ENCODE data around the gene CELA2A. TPM values are rescaled to one million over a fixed set of nuclear protein-coding genes. Genes with fewer than 3 reads are reported as not detected.
"Not testable (repeated sequence)": the region's sequence is repeated elsewhere in the genome, so short reads cannot be mapped to it uniquely, and the experiment has no call there.

The CELA2A gene
- total RNA-seq, 3 donors from 2014 or later, result not detected

DNA sequence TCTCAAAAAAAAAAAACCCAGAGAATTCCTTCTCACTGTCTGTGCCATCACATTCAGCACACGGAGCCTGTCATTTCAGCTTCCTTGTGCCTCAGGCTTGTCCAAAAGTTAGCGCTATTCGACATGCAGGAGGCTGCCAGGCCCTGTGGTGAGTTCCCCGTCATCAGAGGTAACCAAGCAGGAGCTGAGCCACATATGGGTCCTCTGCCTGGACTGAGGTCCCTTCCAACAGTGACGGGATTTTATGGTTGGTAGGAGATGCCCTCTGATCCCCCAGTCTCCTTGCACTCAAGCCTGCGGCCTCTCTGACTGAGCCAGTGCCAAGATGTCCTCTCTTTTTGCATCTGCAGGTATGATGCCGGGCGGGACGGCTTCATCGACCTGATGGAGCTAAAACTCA lies 31.0 kb upstream of the CELA2A start:
- DNase-seq (ENCODE audit: low spot score in 2 of 2), result no peak
- Histone ChIP-seq H3K27ac (no peak overlapping the region), H3K4me1 (no peaks in the 10 kb centered on the region), H3K27me3 (no peaks in the 10 kb centered on the region), H3K4me3 (no peak overlapping the region), H3K36me3 (no peaks in the 10 kb centered on the region), H3K9me3 (no peaks in the 10 kb centered on the region)
- no peak for TF ChIP-seq POLR2A (IDR thresholded peaks at IDR 0.05)
- TF ChIP-seq CTCF (IDR thresholded peaks at IDR 0.05), result no peak
- no peak for TF ChIP-seq POLR2AphosphoS5 (IDR thresholded peaks at IDR 0.05)
- intact Hi-C loops (cut with DNase I; ENCODE audit: low total_unique reads), result loop anchor here (10.0 kb wide), 1 partner anchor 291 kb away; no protein-coding TSS in a partner anchor

DNA sequence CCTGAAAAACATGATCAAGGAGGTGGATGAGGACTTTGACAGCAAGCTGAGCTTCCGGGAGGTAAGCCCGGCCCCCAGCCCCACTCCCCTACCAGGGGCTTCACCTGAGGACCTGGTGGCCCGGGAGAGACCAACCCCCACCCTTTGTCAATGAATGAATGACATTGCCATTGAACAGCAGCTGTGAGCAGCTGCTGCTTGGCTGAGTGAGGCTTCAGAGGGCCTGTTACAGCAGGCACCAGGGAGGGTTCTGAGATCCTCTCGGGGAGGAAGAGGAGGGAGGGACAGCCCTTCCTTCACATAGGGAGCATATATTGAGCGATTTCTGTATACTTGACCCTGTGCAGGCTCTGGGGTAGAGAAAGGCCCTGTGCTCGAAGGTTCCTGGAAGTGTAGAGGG lies 30.6 kb upstream of the CELA2A start:
- intact Hi-C loops (cut with DNase I; ENCODE audit: low total_unique reads), result loop anchor here (10.0 kb wide), 1 partner anchor 291 kb away; no protein-coding TSS in a partner anchor
- Histone ChIP-seq H3K27me3 (no peaks in the 10 kb centered on the region), H3K4me3 (no peak overlapping the region), H3K4me1 (no peaks in the 10 kb centered on the region), H3K27ac (no peak overlapping the region), H3K36me3 (no peaks in the 10 kb centered on the region), H3K9me3 (no peaks in the 10 kb centered on the region)
- no peak for TF ChIP-seq POLR2AphosphoS5 (IDR thresholded peaks at IDR 0.05)
- TF ChIP-seq POLR2A (IDR thresholded peaks at IDR 0.05), result no peak
- TF ChIP-seq CTCF (IDR thresholded peaks at IDR 0.05), result no peak
- DNase-seq (ENCODE audit: low spot score in 2 of 2), result no peak

DNA sequence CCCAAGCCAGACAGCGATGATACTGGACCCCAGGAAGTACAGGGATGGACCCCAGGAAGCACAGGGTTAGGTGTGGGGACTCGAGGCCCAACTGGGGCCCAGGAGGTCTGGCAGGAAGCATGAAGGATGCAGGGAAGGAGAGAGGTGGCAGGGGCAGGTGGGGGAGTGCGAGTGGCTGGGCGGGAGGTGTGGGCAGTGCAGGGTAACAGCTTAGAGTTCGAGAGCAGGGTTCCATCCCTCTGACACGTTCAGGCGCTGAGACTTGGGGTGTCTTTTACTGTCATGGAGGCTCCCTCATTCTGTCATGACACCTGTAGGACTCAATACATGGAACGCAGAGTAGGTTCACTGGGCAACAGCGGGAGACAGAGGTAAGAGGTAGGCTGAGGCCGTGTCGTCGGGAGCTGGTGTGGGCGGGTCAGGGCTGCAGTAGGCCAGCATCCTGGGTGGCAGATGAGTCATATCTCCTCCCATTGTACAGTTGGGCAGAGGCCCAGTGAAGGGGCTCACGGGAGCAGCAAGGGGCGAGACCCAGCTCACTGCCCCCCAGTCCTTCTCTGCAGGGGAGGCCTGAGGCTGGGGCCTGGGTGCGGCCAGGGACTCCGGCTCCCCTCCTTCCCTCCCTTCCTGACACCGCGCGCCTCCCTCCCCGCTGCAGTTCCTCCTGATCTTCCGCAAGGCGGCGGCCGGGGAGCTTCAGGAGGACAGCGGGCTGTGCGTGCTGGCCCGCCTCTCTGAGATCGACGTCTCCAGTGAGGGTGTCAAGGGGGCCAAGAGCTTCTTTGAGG lies 29.8 kb upstream of the CELA2A start:
- Histone ChIP-seq H3K27ac (no peak overlapping the region), H3K27me3 (no peaks in the 10 kb centered on the region), H3K4me3 (no peak overlapping the region), H3K4me1 (no peaks in the 10 kb centered on the region), H3K36me3 (no peaks in the 10 kb centered on the region), H3K9me3 (no peaks in the 10 kb centered on the region)
- TF ChIP-seq POLR2A (IDR thresholded peaks at IDR 0.05) (no peak), CTCF (IDR thresholded peaks at IDR 0.05) (peak in 2 of 3 donors; percentile 24 to 29)
- DNase-seq (ENCODE audit: low spot score in 2 of 2), result no peak
- intact Hi-C loops (cut with DNase I; ENCODE audit: low total_unique reads), result loop anchor here (10.0 kb wide), 1 partner anchor 292 kb away; no protein-coding TSS in a partner anchor

- intact Hi-C loops (cut with DNase I; ENCODE audit: low total_unique reads), result loop anchor here (10.0 kb wide), 1 partner anchor 292 kb away; no protein-coding TSS in a partner anchor
- H3K9me3 ChIP-seq, result no peaks in the 10 kb centered on the region
- TF ChIP-seq POLR2AphosphoS5 (IDR thresholded peaks at IDR 0.05) (no peak), POLR2A (IDR thresholded peaks at IDR 0.05) (no peak), CTCF (IDR thresholded peaks at IDR 0.05) (no peak)
- no peaks in the 10 kb centered on the region for H3K36me3 ChIP-seq
- no peaks in the 10 kb centered on the region for H3K4me1 ChIP-seq
- H3K27me3 ChIP-seq, result no peaks in the 10 kb centered on the region
- no peak overlapping the region for H3K4me3 ChIP-seq
- no peak for DNase-seq (ENCODE audit: low spot score in 2 of 2)
- no peak overlapping the region for H3K27ac ChIP-seq
Observed at GRCh38 chr1:15427280-15427666, 29.3 kb upstream of the CELA2A start.

GRCh38 chr1:15428252-15428651 lies 28.3 kb upstream of the CELA2A start:
- not testable (repeated sequence) for H3K27me3 ChIP-seq; H3K36me3 ChIP-seq; DNase-seq (ENCODE audit: low spot score in 2 of 2); H3K4me3 ChIP-seq; H3K9me3 ChIP-seq; H3K27ac ChIP-seq; H3K4me1 ChIP-seq
- intact Hi-C loops (cut with DNase I; ENCODE audit: low total_unique reads), result loop anchor here (10.0 kb wide), 1 partner anchor 293 kb away; no protein-coding TSS in a partner anchor

Data from breast epithelium (tissue), 4 donors.